NB4 (cell line): ENCODE data around the gene DNAH11.

Experiments
- DNase-seq: peaks from one replicate; pipeline ENCODE4 v3.0.0; 2010; ENCODE audit warnings: low read depth
- H3K4me3 ChIP-seq: one replicate; pipeline ENCODE4 v1.5.1; 2011; ENCODE audit warnings: mild to moderate bottlenecking, low read depth, low read length, moderate library complexity
- CTCF ChIP-seq: IDR thresholded peaks from one replicate; pipeline ENCODE4 v1.5.1; 2012; ENCODE audit warnings: low read depth, low read length
- MAX ChIP-seq: IDR thresholded peaks from 2 replicates; pipeline ENCODE4 v1.6.1; 2011; ENCODE audit warnings: low read depth, low read length
- MYC ChIP-seq: IDR thresholded peaks from 2 replicates; pipeline ENCODE4 v1.6.1; 2011; ENCODE audit warnings: low read depth, low read length
- POLR2A ChIP-seq: IDR thresholded peaks from 2 replicates; pipeline ENCODE4 v1.6.1; 2011; ENCODE audit warnings: mild to moderate bottlenecking; ENCODE audit not compliant: insufficient read length; ENCODE audit errors: extremely low read depth

The DNAH11 gene

DNA sequence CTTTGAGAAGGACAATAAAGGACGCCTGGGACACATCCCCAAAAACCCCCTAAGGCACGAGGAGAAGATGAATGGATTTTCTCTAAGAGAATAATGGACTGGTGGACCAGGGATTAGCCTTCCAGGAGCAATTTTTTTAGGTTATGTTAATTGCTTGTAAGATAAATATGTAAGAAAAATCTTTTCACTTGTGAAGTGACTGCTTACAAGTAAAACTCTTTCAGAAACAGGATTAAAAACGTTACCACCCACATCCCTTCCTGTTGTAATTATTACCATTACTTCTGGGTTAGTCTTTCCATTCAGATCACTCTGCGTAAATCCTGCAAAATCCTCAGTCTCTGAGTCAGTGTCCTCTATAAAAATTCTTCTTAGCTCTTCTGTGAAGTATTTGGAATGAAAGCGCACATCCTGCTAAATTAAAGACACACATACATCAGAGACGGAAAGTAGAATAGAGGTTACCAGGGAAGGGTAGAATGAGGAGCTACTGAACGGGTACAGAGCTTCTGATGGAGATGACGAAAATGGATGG lies 368.6 kb downstream of the DNAH11 start:
- TF ChIP-seq POLR2A (no peak), MYC (no peak), CTCF (no peak), MAX (no peak)
- no peak overlapping the region for H3K4me3 ChIP-seq
- no peak for DNase-seq

DNA sequence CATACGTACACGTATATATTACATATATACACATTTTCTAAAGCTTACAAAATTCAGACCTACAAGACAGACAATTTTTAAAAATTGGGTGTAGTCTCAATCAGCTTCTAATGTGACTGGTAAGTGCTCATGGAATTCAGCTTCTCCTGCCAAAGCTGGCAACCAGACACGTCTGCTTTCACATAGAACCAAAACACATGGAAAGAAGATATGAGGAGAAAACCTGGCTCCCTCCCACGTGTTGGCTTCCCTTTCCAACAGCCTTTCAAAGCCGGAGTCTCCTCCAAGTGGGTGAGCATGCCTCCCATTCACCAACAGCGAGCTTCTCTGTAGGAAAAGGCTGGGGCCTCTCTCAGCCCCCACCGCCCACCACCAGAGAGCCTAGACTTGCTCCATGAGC lies 369.5 kb downstream of the DNAH11 start:
- no peak overlapping the region for H3K4me3 ChIP-seq
- no peak for DNase-seq
- TF ChIP-seq MAX (no peak), CTCF (no peak), POLR2A (no peak), MYC (no peak)

DNA sequence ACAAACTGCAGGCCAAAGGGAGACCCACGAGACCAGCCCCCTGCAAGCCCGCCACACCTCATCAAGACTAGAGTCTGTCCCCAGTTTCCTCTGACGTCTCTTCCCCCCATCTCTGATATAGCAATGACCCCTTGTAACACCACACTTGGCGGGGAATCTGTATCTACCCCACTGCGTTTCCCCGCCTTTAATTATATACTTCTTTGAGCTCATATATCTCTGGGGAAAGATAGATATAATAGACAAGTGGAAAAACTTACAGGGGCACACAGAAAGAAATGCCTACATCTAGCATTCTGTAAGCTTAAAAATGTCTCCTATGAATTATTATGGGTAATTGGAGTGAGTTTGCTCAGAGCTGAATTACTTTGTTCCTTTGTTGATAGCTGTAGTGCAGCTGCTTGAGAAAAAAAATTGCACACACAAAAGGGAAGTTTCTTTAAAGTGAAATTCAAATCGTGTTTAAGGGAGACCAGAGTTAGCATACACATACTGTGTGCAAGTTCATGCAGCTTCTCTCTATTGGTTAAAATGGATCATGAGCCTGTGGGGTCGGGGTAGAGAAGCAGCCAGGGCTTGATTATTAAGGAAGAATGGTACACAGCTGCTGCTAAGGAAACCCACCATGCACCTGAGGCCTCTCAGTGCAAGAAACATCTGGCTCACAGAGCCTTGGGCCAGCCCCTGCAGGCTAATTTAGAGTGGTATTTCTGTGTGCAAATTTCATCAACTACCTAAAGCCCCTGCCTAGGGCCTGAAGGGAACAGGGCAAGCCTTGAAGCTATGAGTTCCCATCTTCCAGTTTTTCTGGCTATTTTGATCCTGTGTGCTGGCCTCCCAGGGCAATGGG lies 370.3 kb downstream of the DNAH11 start:
- DNase-seq, result no peak
- no peak overlapping the region for H3K4me3 ChIP-seq
- TF ChIP-seq POLR2A, result no peak
- no peak for TF ChIP-seq CTCF
- TF ChIP-seq MYC, result no peak
- no peak for TF ChIP-seq MAX

GRCh38 chr7:21914671-21915070 lies 371.8 kb downstream of the DNAH11 start:
- no peak overlapping the region for H3K4me3 ChIP-seq
- no peak for DNase-seq
- TF ChIP-seq CTCF (no peak), POLR2A (no peak), MYC (no peak), MAX (no peak)

DNA sequence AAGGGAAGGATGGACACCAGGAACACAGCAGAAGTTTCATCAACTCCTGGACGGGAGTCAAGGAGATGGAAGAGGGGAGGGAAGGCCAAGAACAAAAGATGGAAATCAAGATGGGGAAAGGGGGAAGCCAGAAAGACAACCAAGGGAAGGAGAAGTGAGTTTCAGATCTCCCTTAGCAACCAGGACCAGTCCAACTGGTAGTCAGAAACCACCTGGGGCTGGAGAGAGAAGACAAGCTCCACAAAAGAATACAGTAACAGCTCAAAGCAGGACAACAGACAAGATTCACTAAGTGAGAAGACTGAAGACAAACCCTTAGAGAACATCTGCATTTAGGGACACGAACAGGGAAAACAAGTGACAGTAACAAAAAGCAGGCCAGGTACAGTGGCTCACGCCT lies 372.3 kb downstream of the DNAH11 start:
- TF ChIP-seq POLR2A, result no peak
- no peak for TF ChIP-seq MAX
- no peak for TF ChIP-seq MYC
- no peak for TF ChIP-seq CTCF
- H3K4me3 ChIP-seq, result no peak overlapping the region
- DNase-seq, result no peak
